GM23338 (cell line): ENCODE measurements around the gene KIFC1.

ENCODE experiments used
- CTCF ChIP-seq, 2 experiments: fragments of 200-600 bp in 1 of 2; sonication (generic) in 1 of 2; conservative IDR thresholded peaks; 2 replicates each; pipeline versions ENCODE4 v1.5.1 to v1.6.1; 2016 to 2017; ENCODE audit warnings: antibody characterized with exemption in 2 of 2, low read depth in 2 of 2, mild to moderate bottlenecking in 2 of 2, moderate library complexity in 1 of 2
- POLR2AphosphoS5 ChIP-seq: IDR thresholded peaks from 2 replicates; pipeline ENCODE4 v1.6.1; 2016; ENCODE audit warnings: antibody characterized with exemption, low read depth
- REST ChIP-seq: IDR thresholded peaks from one replicate; pipeline ENCODE4 v1.6.1; 2018; ENCODE audit warnings: antibody characterized with exemption; ENCODE audit not compliant: unreplicated experiment

- 0 out of 2 replicates have a peak, but pooled peaks have one; percentile 25 for TF ChIP-seq POLR2AphosphoS5
- no peak for TF ChIP-seq CTCF (conservative IDR thresholded peaks at IDR 0.05; ENCODE audit: low read depth in 2 of 2)
- no peak for TF ChIP-seq REST
Measured at GRCh38 chr6:33452496-33452895, 60.9 kb downstream of the KIFC1 start.
